Spinal cord (tissue), 10 donors: ENCODE data around the gene RPS8. TPM values are rescaled to one million over a fixed set of nuclear protein-coding genes. Genes with fewer than 3 reads are reported as not detected.
"Not testable (repeated sequence)": the region's sequence is repeated elsewhere in the genome, so short reads cannot be mapped to it uniquely, and the experiment has no call there.

ENCODE experiments used
- DNase-seq, 6 donors: peaks; one replicate each; pipeline versions ENCODE4 v3.0.0 to v3.0.0-alpha.2; 2013 to 2015; ENCODE audit warnings: low spot score in 6 of 6, low read depth in 4 of 6
- H3K27ac ChIP-seq: one replicate; pipeline ENCODE4 v1.5.1; 2013; ENCODE audit warnings: low read depth, low read length, control low read depth
- H3K27me3 ChIP-seq: one replicate; pipeline ENCODE4 v1.6.1; 2013; ENCODE audit warnings: low read length; ENCODE audit not compliant: control insufficient read depth, insufficient read depth
- H3K36me3 ChIP-seq: one replicate; pipeline ENCODE4 v1.6.1; 2013; ENCODE audit warnings: low read length; ENCODE audit not compliant: control insufficient read depth, insufficient read depth
- H3K4me1 ChIP-seq: one replicate; pipeline ENCODE4 v1.6.1; 2013; ENCODE audit warnings: low read length; ENCODE audit not compliant: control insufficient read depth, insufficient read depth
- H3K4me3 ChIP-seq: one replicate; pipeline ENCODE4 v1.5.1; 2013; ENCODE audit warnings: low read depth, low read length, control low read depth
- H3K9me3 ChIP-seq: one replicate; pipeline ENCODE4 v1.6.1; 2013; ENCODE audit warnings: low read length; ENCODE audit not compliant: control insufficient read depth, insufficient read depth
- WGBS: methylation state at CpG from one replicate; pipeline ENCODE4 v1.1.5; 2013; ENCODE audit warnings: missing lambda C conversion rate; ENCODE audit not compliant: insufficient coverage; 5-methylcytosine and 5-hydroxymethylcytosine counted together
- polyA plus RNA-seq, 2 donors: library from polyadenylated mRNA; unstranded; fragments of 120-200 nt; gene quantifications; one replicate each; pipeline ENCODE4 v1.2.1, GENCODE V29; 2013; ENCODE audit not compliant: insufficient read length in 2 of 2
- total RNA-seq, 2 donors: library from RNA; depleted of rRNA in 1 of 2; stranded (reverse); fragments of 120-200 nt in 1 of 2; fragments of >200 nt in 1 of 2; gene quantifications; one replicate each; pipeline versions ENCODE4 v1.2.3 to v1.2.4, GENCODE V29; 2013 to 2014
- donor health status: healthy.

RPS8 gene
- total and polyA plus RNA-seq, 4 donors, result 744 to 2,624 (median 1,334) TPM

DNA sequence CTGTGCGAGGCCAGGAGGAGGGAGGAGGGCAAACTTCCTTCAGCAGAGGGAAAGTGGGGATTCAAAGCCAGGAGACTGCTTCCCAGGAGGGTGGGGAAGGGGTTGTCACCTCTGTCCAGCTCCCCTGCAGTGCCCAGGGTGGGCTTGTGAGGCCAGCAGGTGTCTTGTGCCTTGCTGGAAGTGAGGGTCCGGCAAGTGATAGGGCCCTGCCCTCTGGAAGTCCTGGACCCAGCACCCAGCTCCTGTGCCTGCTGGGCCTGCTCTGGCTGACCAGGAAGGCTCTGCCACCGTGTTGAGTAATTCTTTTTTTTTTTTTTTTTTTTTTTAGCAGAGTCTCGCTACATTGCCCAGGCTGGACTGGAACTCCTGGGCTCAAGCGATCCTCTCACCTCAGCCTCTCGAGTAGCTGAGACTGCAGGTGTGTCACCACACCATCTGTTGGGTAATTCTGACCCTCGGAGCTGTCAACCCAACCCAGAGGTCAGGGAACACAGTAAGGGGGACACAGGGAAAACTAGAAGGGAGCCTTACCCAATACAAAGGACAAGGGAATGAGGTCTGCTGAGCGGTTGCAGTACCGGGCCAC is 11.6 kb downstream of the RPS8 start:
- no peak for DNase-seq
- Histone ChIP-seq H3K4me3 (no peak overlapping the region), H3K4me1 (peaks cover 34% of the 10 kb centered on the region), H3K27ac (no peak overlapping the region), H3K9me3 (no peaks in the 10 kb centered on the region), H3K36me3 (no peaks in the 10 kb centered on the region), H3K27me3 (no peaks in the 10 kb centered on the region)
- WGBS, result 75% methylated on average over 7 of the region's 9 CpGs

DNA sequence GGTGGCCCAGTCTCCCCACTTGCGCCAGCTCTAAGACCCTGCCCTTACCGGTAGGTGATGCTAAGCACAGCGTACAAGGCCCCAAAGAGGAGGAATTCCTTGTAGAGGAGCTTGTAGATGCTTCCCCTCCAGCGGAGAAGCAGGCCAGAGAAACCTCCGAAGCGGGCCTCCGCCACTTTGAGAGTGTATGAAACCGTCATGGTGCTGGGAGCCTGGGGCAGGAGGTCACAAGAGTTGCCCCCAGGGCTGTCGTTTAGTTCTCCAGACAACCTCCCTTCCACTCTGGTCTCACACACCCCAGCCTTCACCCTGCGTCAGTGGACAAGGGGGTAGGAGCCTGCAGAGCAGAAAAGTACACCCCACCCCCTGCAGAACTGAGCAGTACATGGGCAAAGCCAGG is 12.2 kb downstream of the RPS8 start:
- no peaks in the 10 kb centered on the region for H3K27me3 ChIP-seq
- H3K4me1 ChIP-seq, result peaks cover 34% of the 10 kb centered on the region
- H3K27ac ChIP-seq, result no peak overlapping the region
- H3K36me3 ChIP-seq, result no peaks in the 10 kb centered on the region
- 93% methylated on average over 10 of the region's 10 CpGs for WGBS
- H3K4me3 ChIP-seq, result no peak overlapping the region
- no peak for DNase-seq
- H3K9me3 ChIP-seq, result no peaks in the 10 kb centered on the region

DNA sequence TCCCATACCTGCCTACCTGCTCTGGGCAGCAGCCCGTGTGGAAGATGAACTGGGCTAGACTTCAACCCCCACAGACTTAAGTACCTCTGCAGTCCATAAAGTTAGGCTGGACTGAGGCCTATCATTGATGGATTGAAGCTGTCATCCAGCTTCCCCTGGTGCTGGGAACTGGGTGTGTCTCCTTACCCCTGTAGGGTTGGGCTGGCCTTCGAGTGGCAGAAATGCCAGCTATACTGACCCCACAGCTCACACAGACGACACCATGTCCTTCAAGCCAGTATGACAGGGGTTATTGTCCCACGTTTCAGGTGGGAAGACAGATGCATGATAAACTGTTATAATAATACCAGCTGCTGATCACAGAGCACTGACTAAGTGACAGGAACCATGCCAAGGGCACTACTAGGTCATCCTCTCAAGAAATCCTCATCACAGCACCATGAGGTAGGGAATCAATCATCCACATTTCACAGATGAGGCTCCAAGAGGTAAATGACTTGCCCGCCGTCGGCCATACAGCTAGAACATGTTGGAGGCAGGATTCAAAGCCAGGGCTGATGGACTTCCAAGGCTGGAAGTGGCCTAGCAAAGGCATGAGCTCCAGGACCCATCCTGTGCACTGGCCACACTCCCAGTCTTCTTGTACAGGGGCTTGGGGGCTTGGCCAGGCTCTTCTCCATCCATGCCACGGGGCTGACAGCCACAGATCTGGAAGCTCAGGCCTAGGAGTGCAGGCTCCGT is 12.9 kb downstream of the RPS8 start, which contains the start of gene BEST4:
BEST4 (minus strand) TSS at position 51 of the 741 bp plus-strand sequence. CDS start 465 bp downstream, outside the sequence.
- Histone ChIP-seq H3K4me1 (peaks cover 32% of the 10 kb centered on the region), H3K4me3 (no peak within 1 kb of the TSS), H3K27me3 (no peaks in the 10 kb centered on the region), H3K9me3 (no peaks in the 10 kb centered on the region), H3K36me3 (no peaks in the 10 kb centered on the region), H3K27ac (no peak within 1 kb of the TSS)
- WGBS, result 79% methylated on average over 7 of the region's 9 CpGs
- no peak for DNase-seq

DNA sequence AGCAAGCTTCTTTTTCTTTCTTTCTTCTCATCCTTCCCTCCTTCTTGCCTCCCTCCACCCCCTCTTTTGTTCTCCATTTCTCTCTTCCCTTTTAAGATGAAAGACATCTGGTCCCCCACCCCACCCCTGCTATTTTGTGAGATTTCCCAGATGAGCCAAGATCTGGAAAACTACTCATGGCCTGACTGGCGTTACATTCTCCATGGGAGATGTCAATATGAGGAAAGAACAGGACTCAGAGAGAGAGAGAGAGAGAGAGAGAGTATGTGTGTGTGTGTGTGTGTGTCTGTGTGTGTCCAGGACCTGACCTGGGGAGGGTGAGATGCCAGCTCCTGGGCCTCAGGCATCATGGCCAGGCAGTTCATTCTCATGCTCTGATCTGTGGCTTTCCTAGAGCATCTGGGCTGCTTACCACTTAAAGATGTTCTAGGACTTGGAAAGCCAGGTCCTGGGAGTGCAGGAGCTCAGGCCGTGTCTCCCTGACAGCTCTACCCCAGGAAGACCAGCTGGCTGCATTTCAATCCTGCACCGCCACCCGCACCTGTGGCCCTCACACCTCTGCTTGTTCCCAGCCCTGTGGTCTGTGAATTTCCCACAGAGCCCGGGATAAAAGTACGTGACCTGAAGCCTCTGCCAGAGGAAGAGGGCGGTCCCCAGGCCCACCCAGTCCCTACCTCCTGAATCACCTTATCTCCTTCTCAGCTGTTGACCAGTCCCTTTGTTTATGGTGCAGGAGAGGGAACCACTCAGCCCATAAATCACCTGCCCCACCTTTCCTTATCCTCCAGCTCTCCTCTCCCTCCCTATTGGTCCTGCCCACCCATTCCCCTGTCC is 15.8 kb downstream of the RPS8 start:
- Histone ChIP-seq H3K27ac (no peak overlapping the region), H3K4me1 (peaks cover 7% of the 10 kb centered on the region), H3K4me3 (no peak overlapping the region), H3K36me3 (no peaks in the 10 kb centered on the region), H3K27me3 (no peaks in the 10 kb centered on the region), H3K9me3 (no peaks in the 10 kb centered on the region)
- WGBS, result 60% methylated on average over 6 of the region's 7 CpGs
- DNase-seq, result no peak

DNA sequence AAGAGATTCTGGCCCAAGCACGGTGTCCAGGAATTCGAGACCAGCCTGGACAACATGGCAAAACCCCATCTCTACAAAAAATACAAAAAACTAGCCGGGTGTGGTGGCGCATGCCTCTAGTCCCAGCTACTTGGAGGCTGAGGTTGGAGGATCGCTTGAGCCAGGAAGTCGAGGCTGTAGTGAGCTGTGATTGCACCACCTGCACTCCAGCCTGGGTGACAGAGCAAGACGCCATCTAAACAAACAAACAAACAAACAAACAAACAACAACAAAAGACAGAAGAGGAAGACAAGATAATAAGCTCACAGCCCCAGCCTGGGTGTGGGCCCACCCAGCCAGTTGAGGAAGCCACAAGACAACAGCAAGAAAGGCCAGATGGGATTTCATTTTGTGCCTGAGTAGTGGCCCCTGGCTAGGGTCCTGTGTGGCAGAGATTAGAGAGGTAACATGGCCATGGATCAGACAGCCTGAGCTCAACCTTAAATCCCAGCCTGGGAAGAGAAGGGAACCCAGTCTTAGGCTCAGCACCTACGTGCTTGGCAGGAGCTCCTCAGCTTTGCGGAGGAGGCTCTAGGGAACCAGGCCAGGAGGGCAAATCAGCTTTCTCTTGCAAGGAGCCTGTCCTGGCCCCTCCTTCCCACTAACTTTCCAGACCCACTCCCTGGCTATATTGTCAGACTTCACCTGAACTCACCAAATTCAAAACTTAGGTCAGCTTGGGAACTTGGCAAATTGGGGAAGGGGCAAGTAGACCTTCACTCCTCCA is 17.6 kb downstream of the RPS8 start:
- Histone ChIP-seq H3K4me3 (no peak overlapping the region), H3K36me3 (no peaks in the 10 kb centered on the region), H3K9me3 (no peaks in the 10 kb centered on the region), H3K27ac (no peak overlapping the region), H3K4me1 (no peaks in the 10 kb centered on the region), H3K27me3 (no peaks in the 10 kb centered on the region)
- no peak for DNase-seq
- 86% methylated on average over 4 of the region's 9 CpGs for WGBS

DNA sequence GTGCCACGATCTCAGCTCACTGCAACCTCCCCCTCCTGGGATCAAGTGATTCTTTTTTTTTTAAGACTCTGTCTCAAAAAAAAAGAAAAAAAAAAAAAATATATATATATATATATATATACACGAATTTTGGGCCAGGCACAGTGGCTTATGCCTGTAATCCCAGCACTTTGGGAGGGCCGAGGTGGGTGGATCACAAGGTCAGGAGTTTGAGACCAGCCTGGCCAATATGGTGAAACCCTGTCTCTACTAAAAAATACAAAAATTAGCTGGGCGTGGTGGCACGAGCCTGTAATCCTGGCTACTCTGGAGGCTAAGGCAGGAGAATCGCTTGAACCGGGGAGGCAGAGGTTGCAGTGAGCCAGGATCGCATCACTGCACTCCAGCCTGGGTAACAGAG is 22.5 kb downstream of the RPS8 start:
- H3K27me3 ChIP-seq, DNase-seq, H3K9me3 ChIP-seq, H3K4me3 ChIP-seq, H3K27ac ChIP-seq: not testable (repeated sequence)
- Histone ChIP-seq H3K4me1 (peaks cover 36% of the 10 kb centered on the region), H3K36me3 (peaks cover 15% of the 10 kb centered on the region)
- WGBS, result 94% methylated on average over 5 of the region's 8 CpGs

DNA sequence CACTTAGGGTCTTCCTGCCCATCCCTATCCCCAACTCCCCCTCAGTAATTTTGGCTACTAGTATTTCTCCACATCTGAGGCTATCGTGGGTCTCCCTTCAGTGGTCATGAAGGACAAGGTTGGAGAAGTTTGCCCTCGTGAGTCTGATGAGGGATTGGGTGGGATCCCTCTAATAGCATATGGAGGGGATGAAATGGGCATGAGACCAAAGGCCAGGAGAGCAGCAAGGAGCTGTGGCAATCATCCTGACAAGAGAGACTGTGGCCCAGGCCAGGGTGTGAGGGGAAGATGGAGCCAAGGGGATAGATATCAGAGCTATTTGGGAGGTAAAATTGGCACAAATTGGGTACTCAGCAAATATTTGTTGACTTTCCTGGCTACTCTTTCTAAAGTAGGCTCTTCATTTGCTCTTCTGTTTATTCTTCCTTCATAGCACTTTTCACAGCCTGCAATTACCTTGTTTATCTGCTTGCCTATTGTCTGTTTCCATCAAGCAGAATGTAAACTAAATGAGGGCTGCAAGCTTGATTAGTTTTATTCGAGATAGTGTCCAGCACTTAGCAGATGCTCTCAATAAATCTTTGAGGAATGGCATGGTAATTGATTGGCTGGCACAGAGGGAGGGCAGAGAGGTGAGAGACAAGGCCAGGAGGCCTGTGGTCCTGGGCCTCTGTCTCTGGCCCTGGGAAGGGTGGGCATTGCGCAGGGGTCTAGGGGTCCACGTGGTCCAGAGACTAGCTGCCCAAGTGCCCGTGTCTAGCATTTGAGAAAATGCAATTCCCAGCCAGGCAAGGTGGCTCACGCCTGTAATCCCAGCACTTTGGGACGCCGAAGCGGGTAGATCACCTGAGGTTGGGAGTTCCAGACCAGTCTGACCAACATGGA is 23.4 kb downstream of the RPS8 start:
- Histone ChIP-seq H3K4me3 (no peak overlapping the region), H3K9me3 (no peaks in the 10 kb centered on the region), H3K27me3 (no peaks in the 10 kb centered on the region), H3K27ac (no peak overlapping the region), H3K36me3 (peaks cover 24% of the 10 kb centered on the region), H3K4me1 (peaks cover 44% of the 10 kb centered on the region)
- DNase-seq, result no peak
- 80% methylated on average over 7 of the region's 10 CpGs for WGBS

DNA sequence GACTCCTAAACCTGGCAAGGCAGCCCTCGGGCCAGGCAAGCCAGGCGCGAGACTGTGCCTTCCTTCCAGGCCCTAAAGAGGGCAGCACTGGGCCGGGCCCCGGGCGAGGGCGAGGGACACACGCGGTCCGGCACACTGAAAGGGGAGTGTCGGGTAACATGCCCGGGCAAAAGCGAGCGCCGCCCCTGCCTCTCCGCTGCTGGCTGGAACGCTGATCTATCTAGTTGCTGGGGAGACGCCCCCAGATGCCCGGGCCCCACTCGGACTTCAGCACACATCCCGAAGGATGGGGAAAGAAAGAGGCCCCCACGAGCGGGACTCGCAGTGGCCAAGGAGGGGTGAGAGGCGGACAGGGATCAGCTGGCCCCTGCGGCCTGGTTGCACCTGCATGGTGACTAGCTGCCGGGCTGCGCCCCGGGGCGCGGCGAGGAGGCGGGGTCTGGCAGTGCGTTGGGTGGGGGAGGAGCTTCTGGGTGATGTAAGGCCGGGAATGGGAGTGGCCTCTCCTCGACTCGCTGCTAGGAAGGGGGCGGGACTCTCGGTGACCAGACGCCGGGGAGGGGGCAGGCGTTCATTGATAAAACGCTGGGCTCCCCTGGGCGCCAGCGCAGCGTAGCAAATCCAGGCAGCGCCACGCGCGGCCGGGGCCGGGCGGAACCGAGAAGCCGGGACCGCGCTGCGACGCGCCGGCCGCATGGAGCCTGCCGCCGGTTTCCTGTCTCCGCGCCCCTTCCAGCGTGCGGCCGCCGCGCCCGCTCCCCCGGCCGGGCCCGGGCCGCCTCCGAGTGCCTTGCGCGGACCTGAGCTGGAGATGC is 24.6 kb downstream of the RPS8 start, which contains the start of gene PLK3:
PLK3 (plus strand) TSS at position 608 of the 815 bp plus-strand sequence; CDS start at position 695, 87 bp downstream.
- Histone ChIP-seq H3K9me3 (no peaks in the 10 kb centered on the region), H3K36me3 (peaks cover 36% of the 10 kb centered on the region), H3K27ac (peak within 1 kb of the TSS; percentile 99), H3K4me3 (peak within 1 kb of the TSS; percentile 96), H3K4me1 (peaks cover 46% of the 10 kb centered on the region), H3K27me3 (no peaks in the 10 kb centered on the region)
- WGBS, result 0% methylated on average over 79 of the region's 79 CpGs
- peak; percentile 92 to 99 (median 94) for DNase-seq
